Astrocyte of the spinal cord (primary cell): ENCODE measurements around the gene LAMA5.

Experiments used
- DNase-seq: peaks from one replicate; pipeline ENCODE4 v3.0.0; 2011; ENCODE audit warnings: low read depth, low spot score
- H3K4me3 ChIP-seq: 2 replicates; pipeline ENCODE4 v1.5.1; 2011; ENCODE audit warnings: low read depth, mild to moderate bottlenecking, low read length, moderate library complexity
- CTCF ChIP-seq: IDR thresholded peaks from 2 replicates; pipeline ENCODE4 v1.5.1; 2012; ENCODE audit warnings: low read depth, mild to moderate bottlenecking, low read length, inconsistent platforms
- in situ Hi-C: cut with HindIII; loops from 2 replicates; pipeline ENCODE4 v1.10.0; 2017; ENCODE audit warnings: low sequenced_read_pairs

LAMA5 gene

GRCh38 chr20:62301773-62302340 lies 65.3 kb downstream of the LAMA5 start:
- peak; percentile 92 for DNase-seq
- H3K4me3 ChIP-seq: peak overlapping the region; percentile 53
- in situ Hi-C loops: no loop called here
- TF ChIP-seq CTCF: peak; percentile 93

- in situ Hi-C loops: no loop called here
- H3K4me3 ChIP-seq: no peak overlapping the region
- no peak for TF ChIP-seq CTCF
- no peak for DNase-seq
Measured at GRCh38 chr20:62301111-62301668, 65.9 kb downstream of the LAMA5 start.

- in situ Hi-C loops: no loop called here
- no peak for TF ChIP-seq CTCF
- H3K4me3 ChIP-seq: no peak overlapping the region
- no peak for DNase-seq
Measured at GRCh38 chr20:62300319-62300718, 66.8 kb downstream of the LAMA5 start.

GRCh38 chr20:62299666-62300236 lies 67.4 kb downstream of the LAMA5 start:
- in situ Hi-C loops: no loop called here
- DNase-seq: no peak
- no peak for TF ChIP-seq CTCF
- no peak overlapping the region for H3K4me3 ChIP-seq

- DNase-seq: no peak
- no peak overlapping the region for H3K4me3 ChIP-seq
- no peak for TF ChIP-seq CTCF
- in situ Hi-C loops: no loop called here
Measured at GRCh38 chr20:62298577-62299249, 68.4 kb downstream of the LAMA5 start.

GRCh38 chr20:62297449-62298227 lies 69.5 kb downstream of the LAMA5 start:
- no peak for DNase-seq
- no peak overlapping the region for H3K4me3 ChIP-seq
- TF ChIP-seq CTCF: no peak
- in situ Hi-C loops: no loop called here
